Lower leg skin (tissue), 4 donors: Measurements from ENCODE around the gene C8G. TPM values are rescaled to one million over a fixed set of nuclear protein-coding genes. Genes with fewer than 3 reads are reported as not detected.

Source experiments
- DNase-seq, 2 donors: peaks; one replicate each; pipeline ENCODE4 v3.0.0-alpha.2; 2019; ENCODE audit warnings: low spot score in 2 of 2
- H3K4me3 ChIP-seq: fragments of 200-600 bp; sonication (generic); 2 replicates; pipeline ENCODE4 v1.5.1; 2017; ENCODE audit warnings: mild to moderate bottlenecking, low read depth; ENCODE audit not compliant: poor library complexity, severe bottlenecking
- POLR2A ChIP-seq, 2 donors: fragments of 450-650 bp; IDR thresholded peaks; one replicate each; pipeline ENCODE4 v1.6.1; 2016 to 2017; ENCODE audit warnings: antibody characterized with exemption in 2 of 2, mild to moderate bottlenecking in 1 of 2, moderate library complexity in 1 of 2
- WGBS, 2 donors: methylation state at CpG; one replicate each; pipeline ENCODE4 v1.1.5; 2018; 5-methylcytosine and 5-hydroxymethylcytosine counted together
- intact Hi-C: fragments of 100-400 bp; cut with DNase I; formaldehyde crosslinking; loops from one replicate; pipeline ENCODE4 v1.15.0; 2023; ENCODE audit warnings: low total_unique reads
- total RNA-seq, 4 donors: library from RNA; depleted of rRNA; stranded (reverse); fragments of >200 nt; gene quantifications; one replicate each; pipeline ENCODE4 v1.1.0, GENCODE V29; 2016
- TF ChIP-seq, protein P1 (sequence below), 3 donors: fragments of 450-650 bp; IDR thresholded peaks; one replicate each; pipeline ENCODE4 v1.5.1; 2016; ENCODE audit warnings: antibody characterized with exemption in 3 of 3, mild to moderate bottlenecking in 3 of 3, moderate library complexity in 2 of 3

Gene C8G
- total RNA-seq, 4 donors from 2014 or later: not detected

DNA sequence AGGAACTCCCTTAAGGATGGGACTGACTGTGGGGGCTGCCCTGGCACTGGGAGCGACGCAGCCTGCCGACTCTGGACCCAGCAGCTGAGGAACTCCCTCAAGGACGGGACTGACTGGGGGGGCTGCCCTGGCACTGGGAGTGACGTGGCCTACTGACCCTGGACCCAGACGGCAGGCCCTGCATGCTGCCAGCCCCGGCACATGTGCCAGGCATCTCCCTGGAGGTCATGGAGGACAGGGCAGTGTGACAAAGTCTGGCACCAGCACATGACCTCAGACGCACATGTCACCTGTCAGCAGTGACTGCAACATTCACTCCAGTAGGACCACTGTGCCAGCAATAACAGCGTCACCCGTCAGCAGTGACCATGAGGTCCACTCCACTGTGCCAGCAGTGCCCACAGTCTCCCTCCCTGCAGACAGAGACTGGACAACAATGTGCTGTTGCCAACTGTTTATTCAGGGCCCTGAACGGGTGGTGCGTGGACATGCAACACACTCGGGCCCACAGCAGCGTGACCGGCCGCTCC, 5.0 kb upstream of the C8G start:
- DNase-seq: no peak
- no peak overlapping the region for H3K4me3 ChIP-seq
- WGBS, 2 donors: 72 to 77% methylated on average over 12 to 15 of the region's 16 CpGs
- no peak for TF ChIP-seq POLR2A (IDR thresholded peaks at IDR 0.05)
- TF ChIP-seq, protein P1, sequence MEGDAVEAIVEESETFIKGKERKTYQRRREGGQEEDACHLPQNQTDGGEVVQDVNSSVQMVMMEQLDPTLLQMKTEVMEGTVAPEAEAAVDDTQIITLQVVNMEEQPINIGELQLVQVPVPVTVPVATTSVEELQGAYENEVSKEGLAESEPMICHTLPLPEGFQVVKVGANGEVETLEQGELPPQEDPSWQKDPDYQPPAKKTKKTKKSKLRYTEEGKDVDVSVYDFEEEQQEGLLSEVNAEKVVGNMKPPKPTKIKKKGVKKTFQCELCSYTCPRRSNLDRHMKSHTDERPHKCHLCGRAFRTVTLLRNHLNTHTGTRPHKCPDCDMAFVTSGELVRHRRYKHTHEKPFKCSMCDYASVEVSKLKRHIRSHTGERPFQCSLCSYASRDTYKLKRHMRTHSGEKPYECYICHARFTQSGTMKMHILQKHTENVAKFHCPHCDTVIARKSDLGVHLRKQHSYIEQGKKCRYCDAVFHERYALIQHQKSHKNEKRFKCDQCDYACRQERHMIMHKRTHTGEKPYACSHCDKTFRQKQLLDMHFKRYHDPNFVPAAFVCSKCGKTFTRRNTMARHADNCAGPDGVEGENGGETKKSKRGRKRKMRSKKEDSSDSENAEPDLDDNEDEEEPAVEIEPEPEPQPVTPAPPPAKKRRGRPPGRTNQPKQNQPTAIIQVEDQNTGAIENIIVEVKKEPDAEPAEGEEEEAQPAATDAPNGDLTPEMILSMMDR (IDR thresholded peaks at IDR 0.05): no peak
- intact Hi-C loops: loop anchor here (10.0 kb wide), 1 partner anchor 85 kb away; the partner anchor contains the start of gene MAMDC4

DNA sequence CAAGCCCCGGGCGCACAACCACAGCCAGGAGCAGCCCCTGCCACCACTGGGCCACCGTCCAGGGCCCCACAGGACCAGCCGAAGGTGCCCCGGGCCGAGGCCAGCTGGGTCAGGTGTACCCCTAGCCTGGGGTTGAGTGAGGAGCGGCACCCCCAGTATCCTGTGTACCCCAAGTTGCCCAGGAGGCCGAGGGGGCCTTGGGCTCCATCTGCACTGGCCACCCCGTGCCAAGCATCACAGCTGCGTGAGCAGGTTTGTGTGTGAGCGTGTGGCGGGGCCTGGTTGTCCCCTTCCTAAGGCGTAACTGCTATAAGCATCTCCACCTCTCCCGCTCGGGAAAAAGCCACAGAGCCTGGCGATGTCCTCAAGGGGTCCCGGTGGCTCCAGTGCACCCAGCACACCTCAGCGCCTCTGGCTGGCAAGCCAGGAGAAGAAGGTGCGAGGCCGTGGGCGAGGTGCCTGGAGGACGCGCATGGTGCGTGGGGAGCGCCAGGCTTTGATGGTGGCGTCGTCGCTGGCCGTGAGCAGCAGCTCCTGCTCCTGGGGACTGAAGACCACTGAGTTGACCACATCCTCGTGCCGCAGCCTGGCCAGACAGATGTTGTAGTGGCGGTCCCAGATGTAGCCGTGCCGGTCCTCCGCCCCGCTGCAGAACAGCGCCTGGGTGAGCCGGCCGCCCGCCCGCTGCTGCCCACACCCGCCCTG, 4.4 kb upstream of the C8G start:
- WGBS, 2 donors: 93 to 96% methylated on average over 28 to 39 of the region's 42 CpGs
- TF ChIP-seq POLR2A (IDR thresholded peaks at IDR 0.05): no peak
- TF ChIP-seq, protein P1 (IDR thresholded peaks at IDR 0.05): no peak
- intact Hi-C loops: loop anchor here (10.0 kb wide), 1 partner anchor 86 kb away; the partner anchor contains the start of gene MAMDC4
- DNase-seq: no peak
- H3K4me3 ChIP-seq: no peak overlapping the region

DNA sequence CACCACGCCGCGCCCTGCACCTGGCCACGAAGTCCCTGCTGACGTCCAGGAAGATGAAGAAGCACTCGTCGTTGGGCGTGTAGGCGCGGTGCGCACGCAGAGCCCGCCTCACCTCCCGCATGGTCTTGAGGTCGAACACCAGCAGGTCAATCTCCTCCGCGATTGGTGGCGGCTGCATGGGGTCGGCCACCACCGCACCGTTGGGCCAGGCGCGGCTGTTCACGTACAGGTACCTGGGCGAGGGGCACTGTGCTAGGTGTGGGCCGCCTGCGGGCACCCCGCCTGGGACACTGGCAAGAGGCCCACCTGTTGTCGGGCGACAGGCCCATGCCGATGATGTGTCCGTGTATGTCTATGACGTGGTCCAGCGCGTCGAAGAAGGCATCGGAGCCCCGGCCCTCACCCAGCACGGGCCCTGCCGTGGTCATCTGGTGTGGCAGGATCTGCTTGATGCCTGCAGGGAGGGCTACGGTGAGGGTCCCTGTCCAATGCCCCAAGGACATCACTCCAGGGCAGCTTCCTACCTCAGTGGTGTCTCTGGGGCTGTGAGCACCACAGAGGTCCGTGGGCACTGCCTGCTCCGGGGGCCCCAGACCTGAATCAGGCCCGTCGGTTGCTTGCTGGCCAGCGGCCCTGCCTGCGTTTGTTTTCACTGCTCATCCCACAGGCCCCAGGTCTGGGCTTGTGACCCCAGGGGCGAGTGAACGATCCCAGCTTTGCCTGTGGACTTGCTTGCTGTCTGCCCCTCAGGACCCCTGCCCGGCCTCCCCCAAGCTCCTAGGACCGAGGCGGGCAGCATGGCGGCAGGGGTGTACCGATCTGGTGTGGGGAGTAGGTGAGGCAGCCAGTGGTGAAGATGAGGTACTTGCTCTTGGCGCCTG, 3.6 kb upstream of the C8G start:
- intact Hi-C loops: loop anchor here (10.0 kb wide), 1 partner anchor 87 kb away; the partner anchor contains the start of gene MAMDC4
- 93 to 95% methylated on average over 46 to 53 of the region's 55 CpGs for WGBS, 2 donors
- no peak overlapping the region for H3K4me3 ChIP-seq
- no peak for DNase-seq
- no peak for TF ChIP-seq POLR2A (IDR thresholded peaks at IDR 0.05)
- TF ChIP-seq, protein P1 (IDR thresholded peaks at IDR 0.05): no peak

DNA sequence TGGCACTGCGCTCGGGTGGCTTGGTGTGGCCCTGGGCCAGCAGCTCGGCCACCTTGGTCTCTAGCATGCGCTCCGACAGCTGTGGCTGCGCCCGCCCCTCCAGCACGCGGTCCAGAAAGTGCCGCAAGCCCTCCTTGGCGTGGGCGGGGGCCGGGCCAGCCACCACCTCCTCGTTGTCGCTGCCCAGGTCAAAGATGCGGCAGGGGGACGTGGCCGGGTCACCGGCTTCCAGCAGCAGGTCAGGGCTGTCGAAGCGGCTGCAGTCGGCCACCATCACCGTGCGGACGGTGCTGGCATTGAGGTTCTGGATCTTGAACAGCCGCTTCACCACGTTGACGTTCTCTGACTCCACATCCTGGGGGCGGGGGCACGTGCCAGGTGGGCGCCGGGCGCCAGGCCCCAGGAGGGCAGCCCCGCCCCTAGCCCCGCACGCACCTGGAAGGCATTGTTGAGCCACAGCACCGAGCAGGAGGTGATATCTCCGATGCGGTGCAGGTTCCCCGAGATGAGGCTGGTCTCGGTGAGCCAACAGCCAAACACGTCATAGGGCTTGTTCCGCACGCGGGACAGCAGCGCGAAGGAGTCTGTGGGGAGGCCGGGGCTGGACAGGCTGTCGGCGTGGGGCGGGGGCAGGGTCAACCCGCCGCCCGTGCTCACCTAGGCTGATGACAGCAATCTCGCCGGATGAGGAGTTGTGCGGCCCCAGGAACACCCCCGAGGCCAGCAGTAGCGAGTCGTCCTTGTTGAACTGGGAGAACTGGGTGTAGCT, 2.7 kb upstream of the C8G start:
- H3K4me3 ChIP-seq: no peak overlapping the region
- no peak for TF ChIP-seq POLR2A (IDR thresholded peaks at IDR 0.05)
- TF ChIP-seq, protein P1 (IDR thresholded peaks at IDR 0.05): no peak
- WGBS, 2 donors: 85 to 93% methylated on average over 23 to 25 of the region's 60 CpGs
- DNase-seq: no peak
- intact Hi-C loops: loop anchor here (10.0 kb wide), 1 partner anchor 87 kb away; the partner anchor contains the start of gene MAMDC4

DNA sequence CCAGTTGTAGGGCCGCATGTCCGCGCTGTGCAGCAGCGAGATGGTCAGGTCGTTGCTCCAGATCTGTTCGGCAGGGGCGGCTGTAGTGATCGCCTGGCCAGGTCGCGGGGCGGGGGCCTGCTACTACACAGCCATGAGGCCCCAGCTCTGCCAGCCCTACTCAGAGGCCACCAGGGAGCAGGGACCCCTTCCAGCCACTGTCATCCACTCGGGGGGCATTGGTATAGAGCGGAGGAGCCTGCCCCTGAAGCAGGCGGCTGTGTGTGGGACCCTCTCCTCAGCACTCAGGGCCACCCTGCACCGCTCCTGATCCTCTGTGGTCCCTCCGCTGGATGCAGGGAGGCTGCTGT, 2.2 kb upstream of the C8G start:
- no peak overlapping the region for H3K4me3 ChIP-seq
- intact Hi-C loops: loop anchor here (10.0 kb wide), 1 partner anchor 88 kb away; the partner anchor contains the start of gene MAMDC4
- DNase-seq: no peak
- TF ChIP-seq POLR2A (IDR thresholded peaks at IDR 0.05): no peak
- WGBS, 2 donors: 85 to 94% methylated on average over 16 of the region's 16 CpGs
